ENCODE results near the gene PPFIBP1.

DNA sequence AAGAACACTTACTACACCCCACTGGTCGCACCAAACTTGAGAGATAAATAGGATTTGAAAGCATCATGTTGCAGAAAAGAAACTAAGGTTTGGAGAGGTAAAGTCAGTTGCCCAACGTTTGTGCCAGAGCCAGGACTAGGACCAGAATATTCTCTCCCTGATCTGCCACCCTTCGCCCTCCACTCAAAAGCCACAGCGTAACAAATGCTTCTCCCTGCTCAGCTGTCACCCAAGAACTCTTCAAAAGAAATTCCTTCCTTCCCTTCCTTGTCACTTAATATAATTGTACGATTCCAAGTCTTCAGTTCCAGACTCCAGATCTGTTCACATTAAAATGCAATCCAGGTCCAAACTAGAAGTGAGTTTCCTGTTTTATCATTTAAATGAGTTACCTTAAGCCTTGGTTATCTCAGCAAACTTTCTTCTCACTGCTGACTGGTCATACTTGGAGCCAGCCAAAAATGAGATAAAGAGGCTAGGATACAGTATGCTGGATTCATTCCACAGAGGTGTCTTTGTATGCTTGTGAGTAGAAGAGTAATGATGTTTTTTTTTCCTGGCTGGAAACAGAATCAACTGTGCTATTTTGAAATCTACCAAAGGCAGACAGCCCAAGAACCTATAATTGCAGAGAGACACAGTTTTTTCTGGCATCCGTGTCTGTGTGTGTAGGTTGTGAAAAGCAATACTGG is 12.8 kb upstream of the PPFIBP1 start:
- no peak for TF ChIP-seq CTCF (IDR thresholded peaks at IDR 0.05)
- TF ChIP-seq POLR2AphosphoS5 (IDR thresholded peaks at IDR 0.05) = no peak
- no peak for TF ChIP-seq POLR2A (IDR thresholded peaks at IDR 0.05)
- no peak for TF ChIP-seq EP300 (IDR thresholded peaks at IDR 0.05)

All from stomach (tissue), 4 donors.